Measurements from ENCODE around the gene CSMD2. TPM values are rescaled to one million over a fixed set of nuclear protein-coding genes. Genes with fewer than 3 reads are reported as not detected.
"Not testable (repeated sequence)": the region's sequence is repeated elsewhere in the genome, so short reads cannot be mapped to it uniquely, and the experiment has no call there.

Gene CSMD2
- total RNA-seq, 1 experiment from 2014 or later: 23.0 TPM

- no peak for DNase-seq (ENCODE audit: low read depth)
Observed at GRCh38 chr1:33548319-33548718, 616.7 kb downstream of the CSMD2 start.

GRCh38 chr1:33547576-33547975 is 617.5 kb downstream of the CSMD2 start:
- DNase-seq (ENCODE audit: low read depth): no peak

- DNase-seq (ENCODE audit: low read depth): no peak
Observed at GRCh38 chr1:33541966-33542365, 623.1 kb downstream of the CSMD2 start.

- no peak for DNase-seq (ENCODE audit: low read depth)
Observed at GRCh38 chr1:33537885-33538284, 627.1 kb downstream of the CSMD2 start.

- no peak for DNase-seq (ENCODE audit: low read depth)
Observed at GRCh38 chr1:33535334-33535733, 629.7 kb downstream of the CSMD2 start.

GRCh38 chr1:33532936-33533335 is 632.1 kb downstream of the CSMD2 start:
- DNase-seq (ENCODE audit: low read depth): no peak

- DNase-seq (ENCODE audit: low read depth): no peak
Observed at GRCh38 chr1:33532250-33532649, 632.8 kb downstream of the CSMD2 start.

- no peak for DNase-seq (ENCODE audit: low read depth)
Observed at GRCh38 chr1:33529957-33530356, 635.1 kb downstream of the CSMD2 start.

- no peak for DNase-seq (ENCODE audit: low read depth)
Observed at GRCh38 chr1:33527934-33528333, 637.1 kb downstream of the CSMD2 start.

- DNase-seq (ENCODE audit: low read depth): no peak
Observed at GRCh38 chr1:33524586-33524985, 640.4 kb downstream of the CSMD2 start.

GRCh38 chr1:33519240-33519884 is 645.7 kb downstream of the CSMD2 start:
- no peak for DNase-seq (ENCODE audit: low read depth)

GRCh38 chr1:33517596-33518250 is 647.3 kb downstream of the CSMD2 start:
- DNase-seq (ENCODE audit: low read depth): no peak

- no peak for DNase-seq (ENCODE audit: low read depth)
Observed at GRCh38 chr1:33516891-33517567, 648.0 kb downstream of the CSMD2 start.

- no peak for DNase-seq (ENCODE audit: low read depth)
Observed at GRCh38 chr1:33516428-33516827, 648.6 kb downstream of the CSMD2 start.

- DNase-seq (ENCODE audit: low read depth): no peak
Observed at GRCh38 chr1:33515607-33516006, 649.4 kb downstream of the CSMD2 start.

- DNase-seq (ENCODE audit: low read depth): no peak
Observed at GRCh38 chr1:33515112-33515511, 649.9 kb downstream of the CSMD2 start.

GRCh38 chr1:33512226-33513011 is 652.6 kb downstream of the CSMD2 start:
- peak; percentile 29 for DNase-seq (ENCODE audit: low read depth)

GRCh38 chr1:33509276-33509675 is 655.8 kb downstream of the CSMD2 start:
- not testable (repeated sequence) for DNase-seq (ENCODE audit: low read depth)

- DNase-seq (ENCODE audit: low read depth): no peak
Observed at GRCh38 chr1:33508151-33508550, 656.9 kb downstream of the CSMD2 start.

GRCh38 chr1:33507661-33508060 is 657.4 kb downstream of the CSMD2 start:
- DNase-seq (ENCODE audit: low read depth): no peak

GRCh38 chr1:33503506-33503905 is 661.5 kb downstream of the CSMD2 start:
- DNase-seq (ENCODE audit: low read depth): no peak

- peak; percentile 70 for DNase-seq (ENCODE audit: low read depth)
Observed at GRCh38 chr1:33502726-33503125, 662.3 kb downstream of the CSMD2 start.
